ENCODE measurements around the gene SUPT7L. TPM values are rescaled to one million over a fixed set of nuclear protein-coding genes. Genes with fewer than 3 reads are reported as not detected.

SUPT7L gene
- 27.0 to 35.1 TPM (median 34.5 TPM) in 5 replicates for total RNA-seq (2022; extraction: Qiagen RNA extraction; ENCODE audit: low read depth)

GRCh38 chr2:27663285-27664153, at the start of gene SUPT7L, which contains the start of gene SLC4A1AP:
SUPT7L (minus strand) TSS chr2:27663614; CDS start chr2:27662192, 1,422 bp downstream.
SLC4A1AP (plus strand) TSS chr2:27663889; CDS start chr2:27663915, 26 bp downstream.

DNA sequence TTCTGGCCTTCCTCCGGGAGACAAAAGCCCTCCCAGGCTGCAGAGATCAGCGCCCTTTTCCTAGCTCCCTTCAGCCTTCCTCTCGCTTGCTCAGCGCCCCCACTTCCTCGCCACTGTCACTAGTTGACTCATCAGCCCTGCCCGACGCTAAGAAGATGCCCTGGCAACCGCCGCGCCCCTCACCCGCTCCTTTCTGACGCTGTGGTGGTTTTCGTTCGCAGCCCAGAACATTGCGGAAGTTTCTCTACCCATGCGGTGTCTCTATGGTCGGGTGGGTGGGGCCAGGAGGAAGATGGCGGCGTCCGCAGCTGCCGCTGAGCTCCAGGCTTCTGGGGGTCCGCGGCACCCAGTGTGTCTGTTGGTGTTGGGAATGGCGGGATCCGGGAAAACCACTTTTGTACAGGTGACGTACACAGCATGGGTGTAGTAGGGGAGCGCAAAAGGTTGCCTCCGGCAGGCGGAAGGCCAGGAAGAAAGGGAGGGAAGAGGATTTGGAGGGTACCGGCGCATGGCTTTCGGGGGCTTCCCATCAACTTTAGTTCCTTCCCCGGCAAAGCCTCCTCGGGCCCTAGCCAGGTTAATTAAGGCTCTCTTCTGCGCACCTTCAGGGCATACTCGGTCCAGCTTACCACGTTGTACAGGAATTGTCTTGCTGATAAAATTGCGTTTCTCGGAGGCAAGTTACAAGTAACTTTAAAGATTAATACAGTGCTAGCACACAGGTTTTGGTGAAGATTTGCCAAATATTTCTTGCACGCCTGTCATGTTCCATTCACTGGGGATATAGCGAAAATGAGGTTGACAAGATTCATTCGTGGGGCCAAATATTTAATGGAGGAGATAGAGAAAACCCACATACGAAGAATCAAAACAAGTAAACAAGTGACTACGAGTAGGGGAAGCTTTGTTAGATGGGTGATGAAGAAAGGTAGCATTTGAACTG, 34.4 kb downstream of the SUPT7L start, which contains the start of the genes CCDC121 and GPN1:
Gene CCDC121, minus strand, starts transcription at position 246 of the 943 bp plus-strand sequence. CDS start 1,213 bp downstream, outside the sequence.
Gene GPN1, plus strand, starts transcription at position 284 of the 943 bp plus-strand sequence. Its CDS starts 9 bp downstream, at position 293.

Other genes with a start within 250 kb of the SUPT7L start
- gene NRBP1, start 235.0 kb downstream of the SUPT7L start, total RNA-seq (2022; extraction: Qiagen RNA extraction; ENCODE audit: low read depth): 125 to 146 TPM (median 134 TPM) in 5 replicates
- gene KRTCAP3, start 221.2 kb downstream of the SUPT7L start, total RNA-seq (2022; extraction: Qiagen RNA extraction; ENCODE audit: low read depth): 0.43 to 1.4 TPM (median 0.75 TPM) in 5 replicates
- gene IFT172, start 173.9 kb downstream of the SUPT7L start, total RNA-seq (2022; extraction: Qiagen RNA extraction; ENCODE audit: low read depth): 7.4 to 13.1 TPM (median 9.8 TPM) in 5 replicates
- gene FNDC4, start 168.4 kb downstream of the SUPT7L start, total RNA-seq (2022; extraction: Qiagen RNA extraction; ENCODE audit: low read depth): 3.3 to 5.0 TPM (median 4.2 TPM) in 5 replicates
- gene GCKR, start 166.8 kb downstream of the SUPT7L start, total RNA-seq (2022; extraction: Qiagen RNA extraction; ENCODE audit: low read depth): 0.13 to 0.62 TPM (median 0.27 TPM) in 5 replicates
- gene ZNF512, start 80.6 kb downstream of the SUPT7L start, total RNA-seq (2022; extraction: Qiagen RNA extraction; ENCODE audit: low read depth): 13.6 to 19.8 TPM (median 18.9 TPM) in 5 replicates
- 2.8 to 4.1 TPM (median 3.6 TPM) in 5 replicates for gene CCDC121, start 34.6 kb downstream of the SUPT7L start, total RNA-seq (2022; extraction: Qiagen RNA extraction; ENCODE audit: low read depth)
- gene GPN1, start 34.6 kb downstream of the SUPT7L start, total RNA-seq (2022; extraction: Qiagen RNA extraction; ENCODE audit: low read depth): 57.5 to 64.5 TPM (median 60.4 TPM) in 5 replicates
- 30.4 to 36.0 TPM (median 32.3 TPM) in 5 replicates for gene SLC4A1AP, start 275 bp upstream of the SUPT7L start, total RNA-seq (2022; extraction: Qiagen RNA extraction; ENCODE audit: low read depth)
- gene MRPL33, start 108.1 kb upstream of the SUPT7L start, total RNA-seq (2022; extraction: Qiagen RNA extraction; ENCODE audit: low read depth): 286 to 459 TPM (median 317 TPM) in 5 replicates
- gene RBKS, start 226.8 kb upstream of the SUPT7L start, total RNA-seq (2022; extraction: Qiagen RNA extraction; ENCODE audit: low read depth): 6.5 to 8.8 TPM (median 7.3 TPM) in 5 replicates
- gene BABAM2, start 227.1 kb upstream of the SUPT7L start, total RNA-seq (2022; extraction: Qiagen RNA extraction; ENCODE audit: low read depth): 45.6 to 50.0 TPM (median 47.3 TPM) in 5 replicates

Data from A549 treated with DMSO at 1 μM for 4 hours (cell line).